Measurements from ENCODE around the gene TMEM97.

The TMEM97 gene

GRCh38 chr17:28366605-28367004 is 47.6 kb downstream of the TMEM97 start:
- DNase-seq (ENCODE audit: low read depth), result no peak
- no peak overlapping the region for H3K4me3 ChIP-seq (ENCODE audit: low read depth, low read length)
- TF ChIP-seq CTCF (IDR thresholded peaks at IDR 0.05; ENCODE audit: control insufficient read depth, extremely low read depth, insufficient read depth), result no peak

DNA sequence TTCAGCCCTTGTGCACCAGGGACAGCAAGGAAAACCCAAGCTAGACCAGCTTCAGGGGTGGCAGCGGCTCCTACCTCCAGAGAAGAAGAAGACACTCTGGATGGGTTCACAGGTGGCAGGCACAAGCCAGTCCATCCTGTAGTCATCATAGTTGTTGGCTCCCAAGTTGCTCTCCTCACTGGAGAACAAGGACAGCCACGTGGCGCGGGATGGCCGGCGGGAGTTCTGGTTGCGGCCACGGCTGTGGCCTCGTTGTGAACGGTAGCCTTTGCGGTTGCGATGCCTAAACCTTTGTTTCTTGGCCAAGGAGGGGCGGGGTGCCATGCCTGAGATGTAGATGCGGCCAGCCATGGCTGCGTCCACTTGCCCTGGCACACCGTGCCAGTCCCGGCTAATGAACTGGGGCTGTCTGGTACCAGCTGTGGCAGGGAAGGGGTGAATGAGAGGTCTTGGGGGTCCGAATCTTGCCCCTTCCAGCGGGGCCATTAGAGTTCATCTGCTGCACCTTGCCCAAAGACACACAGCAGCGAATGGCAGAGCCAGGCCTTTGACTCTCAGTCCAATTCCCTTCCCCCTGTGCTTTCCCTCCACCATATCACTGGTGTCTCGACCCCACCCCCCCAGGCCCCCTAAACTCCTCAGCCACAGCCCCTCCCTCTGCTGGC is 48.8 kb downstream of the TMEM97 start:
- no peak for TF ChIP-seq CTCF (IDR thresholded peaks at IDR 0.05; ENCODE audit: control insufficient read depth, extremely low read depth, insufficient read depth)
- no peak for DNase-seq (ENCODE audit: low read depth)
- H3K4me3 ChIP-seq (ENCODE audit: low read depth, low read length), result no peak overlapping the region

- no peak for DNase-seq (ENCODE audit: low read depth)
- no peak for TF ChIP-seq CTCF (IDR thresholded peaks at IDR 0.05; ENCODE audit: control insufficient read depth, extremely low read depth, insufficient read depth)
- H3K4me3 ChIP-seq (ENCODE audit: low read depth, low read length), result no peak overlapping the region
Observed at GRCh38 chr17:28368306-28368831, 49.4 kb downstream of the TMEM97 start.

DNA sequence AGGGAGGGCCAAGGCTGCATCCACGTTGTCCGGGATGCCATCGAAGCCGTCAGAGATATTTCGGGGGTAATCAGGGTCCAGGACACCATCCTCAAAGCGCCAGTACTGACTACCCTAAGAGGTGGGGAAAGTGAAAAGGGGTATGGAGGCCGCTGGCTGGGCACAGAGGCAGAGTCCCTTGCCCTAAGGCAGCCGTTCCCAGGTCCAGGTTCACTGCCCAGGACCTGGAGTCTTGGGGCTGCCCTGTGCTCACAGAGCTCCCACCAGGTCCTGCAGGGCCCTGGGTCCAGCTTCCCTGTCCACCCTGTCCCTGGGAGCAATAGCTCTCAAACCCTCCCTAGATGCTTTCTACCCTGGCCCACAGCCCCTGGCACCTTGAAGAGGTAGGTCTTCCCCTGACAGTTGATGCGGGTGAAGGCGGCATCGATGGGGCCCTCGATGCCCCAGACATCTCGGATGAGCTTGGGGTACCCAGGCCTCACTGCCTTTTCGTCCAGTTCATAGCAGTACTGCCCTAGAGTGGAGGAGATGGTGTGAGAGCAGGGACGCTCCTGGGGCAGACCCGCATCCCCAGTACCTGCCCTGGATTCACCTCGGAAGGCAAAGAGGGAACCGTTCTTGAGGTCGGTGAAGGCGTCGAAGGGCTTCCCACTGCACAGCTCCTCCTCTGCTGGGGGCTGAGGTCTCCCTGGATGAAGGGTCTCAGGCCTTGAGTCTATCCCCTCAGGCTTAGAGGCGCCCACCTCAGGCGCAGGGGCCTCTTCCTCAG is 50.1 kb downstream of the TMEM97 start:
- no peak for TF ChIP-seq CTCF (IDR thresholded peaks at IDR 0.05; ENCODE audit: control insufficient read depth, extremely low read depth, insufficient read depth)
- H3K4me3 ChIP-seq (ENCODE audit: low read depth, low read length), result no peak overlapping the region
- DNase-seq (ENCODE audit: low read depth), result no peak

GRCh38 chr17:28369684-28370034 is 50.7 kb downstream of the TMEM97 start:
- no peak overlapping the region for H3K4me3 ChIP-seq (ENCODE audit: low read depth, low read length)
- no peak for DNase-seq (ENCODE audit: low read depth)
- TF ChIP-seq CTCF (IDR thresholded peaks at IDR 0.05; ENCODE audit: control insufficient read depth, extremely low read depth, insufficient read depth), result no peak

DNA sequence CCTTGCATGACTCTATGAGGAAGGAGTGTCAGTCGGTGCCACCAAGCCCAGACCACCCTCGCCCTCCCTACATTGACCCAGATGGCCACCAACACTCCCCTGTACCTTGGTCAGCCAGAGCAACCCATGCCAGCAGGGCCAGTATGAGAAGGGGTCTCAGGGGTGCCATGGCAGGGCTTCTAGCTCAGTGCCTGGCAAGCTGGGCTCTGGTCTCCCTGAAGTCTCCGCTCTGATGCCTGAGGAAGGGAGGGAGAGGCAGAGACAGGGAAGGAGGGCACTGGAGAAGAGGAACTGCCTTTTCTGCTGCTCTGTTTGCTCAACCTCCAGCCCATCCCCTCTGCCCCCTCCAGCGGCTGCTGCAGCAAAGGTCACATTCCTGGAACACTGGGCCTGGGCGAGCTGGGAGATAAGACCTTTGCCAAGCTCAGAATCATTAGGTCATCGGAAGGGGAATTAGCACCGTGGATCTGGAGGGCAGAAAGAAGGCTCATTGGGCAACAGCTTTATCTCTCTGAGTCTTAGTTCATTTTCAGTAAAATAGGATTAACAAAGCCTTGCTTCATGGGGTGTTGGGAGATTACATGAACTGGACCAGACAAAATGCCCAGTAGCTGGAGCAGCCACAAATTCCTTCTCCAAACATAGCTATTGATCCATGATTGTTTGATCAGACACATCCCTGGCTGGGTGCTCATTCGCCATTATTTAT is 51.2 kb downstream of the TMEM97 start, which contains the start of gene VTN:
VTN (minus strand) TSS at position 273 of the 709 bp plus-strand sequence; CDS start at position 169, 104 bp downstream.
- H3K4me3 ChIP-seq (ENCODE audit: low read depth, low read length), result no peak within 1 kb of the TSS
- no peak for TF ChIP-seq CTCF (IDR thresholded peaks at IDR 0.05; ENCODE audit: control insufficient read depth, extremely low read depth, insufficient read depth)
- no peak for DNase-seq (ENCODE audit: low read depth)
